ENCODE data around the gene LPP. TPM values are rescaled to one million over a fixed set of nuclear protein-coding genes. Genes with fewer than 3 reads are reported as not detected.

LPP gene
- total RNA-seq, 4 donors from 2014 or later = 45.9 to 81.1 (median 63.0) TPM

- TF ChIP-seq POLR2A (IDR thresholded peaks at IDR 0.05) = no peak
- TF ChIP-seq CTCF (IDR thresholded peaks at IDR 0.05) = no peak
- no peak for DNase-seq (ENCODE audit: low spot score in 2 of 2)
- 84 to 96% methylated on average over 5 of the region's 5 CpGs for WGBS, 2 donors
- intact Hi-C loops (cut with DNase I; ENCODE audit: low total_unique reads) = no loop called here
- H3K4me3 ChIP-seq (ENCODE audit: low read depth, poor library complexity, severe bottlenecking) = no peak overlapping the region
Measured at GRCh38 chr3:188431040-188431439, 277.1 kb downstream of the LPP start.

GRCh38 chr3:188431553-188431952, 277.6 kb downstream of the LPP start:
- TF ChIP-seq POLR2A (IDR thresholded peaks at IDR 0.05) (no peak), CTCF (IDR thresholded peaks at IDR 0.05) (no peak)
- DNase-seq (ENCODE audit: low spot score in 2 of 2) = no peak
- 87 to 90% methylated on average over 3 of the region's 3 CpGs for whole genome bisulfite sequencing, 2 donors
- intact Hi-C loops (cut with DNase I; ENCODE audit: low total_unique reads) = no loop called here
- H3K4me3 ChIP-seq (ENCODE audit: low read depth, poor library complexity, severe bottlenecking) = no peak overlapping the region

- DNase-seq (ENCODE audit: low spot score in 2 of 2) = no peak
- no peak for TF ChIP-seq POLR2A (IDR thresholded peaks at IDR 0.05)
- TF ChIP-seq CTCF (IDR thresholded peaks at IDR 0.05) = no peak
- no peak overlapping the region for H3K4me3 ChIP-seq (ENCODE audit: low read depth, poor library complexity, severe bottlenecking)
- intact Hi-C loops (cut with DNase I; ENCODE audit: low total_unique reads) = no loop called here
- 61 to 70% methylated on average over 6 of the region's 6 CpGs for WGBS, 2 donors
Measured at GRCh38 chr3:188432802-188433520, 279.0 kb downstream of the LPP start.

- H3K4me3 ChIP-seq (ENCODE audit: low read depth, poor library complexity, severe bottlenecking) = no peak overlapping the region
- intact Hi-C loops (cut with DNase I; ENCODE audit: low total_unique reads) = no loop called here
- TF ChIP-seq CTCF (IDR thresholded peaks at IDR 0.05) (no peak), POLR2A (IDR thresholded peaks at IDR 0.05) (no peak)
- WGBS, 2 donors = 89 to 93% methylated on average over 5 of the region's 5 CpGs
- no peak for DNase-seq (ENCODE audit: low spot score in 2 of 2)
Measured at GRCh38 chr3:188433521-188434150, 279.7 kb downstream of the LPP start.

GRCh38 chr3:188434594-188434993, 280.6 kb downstream of the LPP start:
- DNase-seq (ENCODE audit: low spot score in 2 of 2) = no peak
- H3K4me3 ChIP-seq (ENCODE audit: low read depth, poor library complexity, severe bottlenecking) = no peak overlapping the region
- WGBS, 2 donors = 83 to 91% methylated on average over 3 of the region's 3 CpGs
- intact Hi-C loops (cut with DNase I; ENCODE audit: low total_unique reads) = no loop called here
- TF ChIP-seq CTCF (IDR thresholded peaks at IDR 0.05) = no peak
- TF ChIP-seq POLR2A (IDR thresholded peaks at IDR 0.05) = no peak
